Lung (tissue), 12 donors: ENCODE measurements around the gene POC5. TPM values are rescaled to one million over a fixed set of nuclear protein-coding genes. Genes with fewer than 3 reads are reported as not detected.
"Not testable (repeated sequence)": the region's sequence is repeated elsewhere in the genome, so short reads cannot be mapped to it uniquely, and the experiment has no call there.

Experiments
- ATAC-seq: fragments of 200-7000 bp; cut with Tn5 transposase; one replicate; pipeline ENCODE4 v1.9.1; 2020; ENCODE audit warnings: moderate number of reproducible peaks; ENCODE audit not compliant: insufficient read depth, low FRiP score
- DNase-seq, 3 donors: peaks; one replicate each; pipeline ENCODE4 v3.0.0-alpha.2; 2013 to 2017
- H3K27ac ChIP-seq, 2 donors: one replicate each; pipeline ENCODE4 v1.5.1; 2013; ENCODE audit warnings: mild to moderate bottlenecking in 2 of 2, moderate library complexity in 2 of 2, control low read depth in 1 of 2, inconsistent platforms in 1 of 2, low read depth in 1 of 2, low read length in 1 of 2
- H3K27me3 ChIP-seq, 3 donors: one replicate each; pipeline ENCODE4 v1.5.1; 2013; ENCODE audit warnings: low read length in 2 of 3; ENCODE audit not compliant: control insufficient read depth in 3 of 3, insufficient read depth in 3 of 3
- H3K36me3 ChIP-seq, 4 donors: one replicate each; pipeline ENCODE4 v1.5.1; 2013; ENCODE audit warnings: low read length in 4 of 4, mild to moderate bottlenecking in 1 of 4, moderate library complexity in 1 of 4; ENCODE audit not compliant: control insufficient read depth in 4 of 4, insufficient read depth in 4 of 4
- H3K4me1 ChIP-seq, 5 donors: one replicate each; pipeline ENCODE4 v1.5.1; 2013; ENCODE audit warnings: low read length in 5 of 5, mild to moderate bottlenecking in 2 of 5, moderate library complexity in 1 of 5; ENCODE audit not compliant: control insufficient read depth in 5 of 5, insufficient read depth in 5 of 5
- H3K4me3 ChIP-seq: one replicate; pipeline ENCODE4 v1.5.1; 2013; ENCODE audit warnings: mild to moderate bottlenecking, control low read depth, moderate library complexity
- H3K9ac ChIP-seq, 2 donors: one replicate each; pipeline ENCODE4 v1.5.1; 2013; ENCODE audit warnings: low read length in 2 of 2, control low read depth in 1 of 2; ENCODE audit not compliant: insufficient read depth in 1 of 2
- H3K9me3 ChIP-seq, 4 donors: one replicate each; pipeline ENCODE4 v1.5.1; 2013; ENCODE audit warnings: low read length in 3 of 4, mild to moderate bottlenecking in 1 of 4, moderate library complexity in 1 of 4; ENCODE audit not compliant: control insufficient read depth in 4 of 4, insufficient read depth in 3 of 4
- WGBS, 2 donors: extraction: QIAGEN DNeasy Blood & Tissue Kit; methylation state at CpG; one replicate each; pipeline ENCODE4 v1.1.7; 2013; 5-methylcytosine and 5-hydroxymethylcytosine counted together
- polyA plus RNA-seq, 2 donors: library from polyadenylated mRNA; stranded (reverse); fragments of 200-250 nt; gene quantifications; one replicate each; pipeline ENCODE4 v1.2.1, GENCODE V29; 2013
- total RNA-seq, 2 donors: library from RNA; depleted of rRNA in 1 of 2; stranded (reverse); fragments of >200 nt in 1 of 2; gene quantifications; one replicate each; pipeline ENCODE4 v1.2.1, GENCODE V29; 2014 to 2021
- TF ChIP-seq, protein P1 (sequence below): IDR thresholded peaks from 2 replicates; pipeline ENCODE4 v1.5.1; 2012; ENCODE audit warnings: mild to moderate bottlenecking; ENCODE audit errors: control extremely low read depth, extremely low read depth
- donor health status: control.
- donor health status: control.
- donor health status: Bipolar disorder and iron deficiency.
- donor health status: healthy.
- donor health status: DM: yes; HTN: yes; CAD: no.

POC5 gene
- total and polyA plus RNA-seq, 4 donors, result 7.7 to 18.0 (median 11.0) TPM

GRCh38 chr5:75734913-75735789 lies 17.9 kb upstream of the POC5 start:
- TF ChIP-seq, protein P1, sequence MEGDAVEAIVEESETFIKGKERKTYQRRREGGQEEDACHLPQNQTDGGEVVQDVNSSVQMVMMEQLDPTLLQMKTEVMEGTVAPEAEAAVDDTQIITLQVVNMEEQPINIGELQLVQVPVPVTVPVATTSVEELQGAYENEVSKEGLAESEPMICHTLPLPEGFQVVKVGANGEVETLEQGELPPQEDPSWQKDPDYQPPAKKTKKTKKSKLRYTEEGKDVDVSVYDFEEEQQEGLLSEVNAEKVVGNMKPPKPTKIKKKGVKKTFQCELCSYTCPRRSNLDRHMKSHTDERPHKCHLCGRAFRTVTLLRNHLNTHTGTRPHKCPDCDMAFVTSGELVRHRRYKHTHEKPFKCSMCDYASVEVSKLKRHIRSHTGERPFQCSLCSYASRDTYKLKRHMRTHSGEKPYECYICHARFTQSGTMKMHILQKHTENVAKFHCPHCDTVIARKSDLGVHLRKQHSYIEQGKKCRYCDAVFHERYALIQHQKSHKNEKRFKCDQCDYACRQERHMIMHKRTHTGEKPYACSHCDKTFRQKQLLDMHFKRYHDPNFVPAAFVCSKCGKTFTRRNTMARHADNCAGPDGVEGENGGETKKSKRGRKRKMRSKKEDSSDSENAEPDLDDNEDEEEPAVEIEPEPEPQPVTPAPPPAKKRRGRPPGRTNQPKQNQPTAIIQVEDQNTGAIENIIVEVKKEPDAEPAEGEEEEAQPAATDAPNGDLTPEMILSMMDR, result no peak
- 36 to 53% methylated on average over 6 of the region's 6 CpGs for WGBS, 2 donors
- Histone ChIP-seq H3K9me3 (no peaks in the 10 kb centered on the region), H3K27me3 (no peaks in the 10 kb centered on the region), H3K4me1 (no peaks in the 10 kb centered on the region), H3K9ac (no peak overlapping the region), H3K4me3 (no peak overlapping the region), H3K36me3 (no peaks in the 10 kb centered on the region), H3K27ac (no peak overlapping the region)
- ATAC-seq (no peak), DNase-seq (peak; percentile 35 to 53 (median 43))

DNA sequence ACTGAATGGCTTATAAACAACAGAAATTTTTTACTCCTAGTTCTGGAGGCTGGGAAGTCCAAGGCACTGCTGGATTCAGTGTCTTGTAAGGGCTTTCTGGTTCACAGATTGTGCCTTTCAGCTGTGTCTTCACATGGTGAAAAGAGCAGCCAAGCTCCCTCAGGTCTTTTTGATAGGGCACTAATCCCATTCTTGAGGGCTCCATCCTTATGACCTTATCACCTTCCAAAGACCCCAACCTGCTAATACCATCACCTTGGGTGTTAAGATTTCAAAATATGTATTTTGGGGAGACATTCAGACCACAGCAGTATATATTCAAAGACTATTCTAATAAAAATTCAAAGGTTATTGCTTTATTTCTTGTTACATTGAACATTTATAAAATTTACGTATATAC lies 16.5 kb upstream of the POC5 start:
- no peak overlapping the region for H3K4me3 ChIP-seq
- H3K27me3 ChIP-seq, result no peaks in the 10 kb centered on the region
- no peak overlapping the region for H3K27ac ChIP-seq
- TF ChIP-seq, protein P1, result no peak
- peaks cover 0 to 3% (median 0%) of the 10 kb centered on the region in 5 donors for H3K4me1 ChIP-seq
- 97 to 100% methylated on average over 1 of the region's 1 CpG for WGBS, 2 donors
- ATAC-seq, result no peak
- no peak for DNase-seq
- no peaks in the 10 kb centered on the region for H3K9me3 ChIP-seq
- H3K36me3 ChIP-seq, result no peaks in the 10 kb centered on the region
- no peak overlapping the region for H3K9ac ChIP-seq

- not testable (repeated sequence) for DNase-seq, H3K27me3 ChIP-seq, H3K4me3 ChIP-seq, H3K4me1 ChIP-seq, ATAC-seq, H3K36me3 ChIP-seq, H3K27ac ChIP-seq, H3K9me3 ChIP-seq, H3K9ac ChIP-seq
- WGBS, 2 donors, result 76 to 85% methylated on average over 4 of the region's 4 CpGs
These were observed 14.3 kb upstream of the POC5 start for GRCh38 chr5:75731515-75731914.

DNA sequence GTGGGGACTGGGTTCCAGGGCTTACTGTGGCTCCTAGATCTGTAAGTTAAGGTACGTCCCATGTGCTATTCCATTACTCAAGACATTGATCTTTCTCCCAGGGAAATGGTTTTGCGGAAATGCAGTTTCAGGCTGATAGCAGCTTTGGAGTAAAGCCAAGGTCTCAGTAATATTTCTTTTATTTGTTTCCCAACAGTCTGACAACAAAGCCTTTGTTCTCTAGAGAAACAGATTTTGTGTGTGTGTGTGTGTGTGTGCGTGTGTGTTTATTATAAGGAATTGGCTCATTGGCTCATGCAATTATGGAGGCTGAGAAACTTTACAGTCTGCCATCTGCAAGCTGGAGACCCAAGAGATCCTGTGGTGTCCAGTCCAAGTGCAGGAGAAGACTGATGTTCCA lies 12.1 kb upstream of the POC5 start:
- no peak overlapping the region for H3K4me3 ChIP-seq
- H3K27ac ChIP-seq, result no peak overlapping the region
- H3K9me3 ChIP-seq, result no peaks in the 10 kb centered on the region
- no peaks in the 10 kb centered on the region for H3K36me3 ChIP-seq
- TF ChIP-seq, protein P1, result no peak
- DNase-seq, result peak; percentile 18 to 66 (median 53)
- no peaks in the 10 kb centered on the region for H3K27me3 ChIP-seq
- WGBS, 2 donors, result 74 to 79% methylated on average over 3 of the region's 3 CpGs
- ATAC-seq, result no peak
- no peak overlapping the region for H3K9ac ChIP-seq
- peaks cover 0 to 3% (median 0%) of the 10 kb centered on the region in 5 donors for H3K4me1 ChIP-seq
